ENCODE data around the gene INTS11. TPM values are rescaled to one million over a fixed set of nuclear protein-coding genes. Genes with fewer than 3 reads are reported as not detected.
A peak's percentile ranks its signal among the peaks of the same experiment; 100 is the strongest.

INTS11 gene
- total and polyA plus RNA-seq, 2 of the 8 experiments (the other 6 are each of a cell fraction or from before 2014, with no cell fraction given) = 113 to 243 TPM

GRCh38 chr1:1290238-1290731 lies 34.2 kb downstream of the INTS11 start:
- H3K4me2 ChIP-seq (ENCODE audit: insufficient read depth in 1 of 2, low read depth in 2 of 2, low read length in 2 of 2) = no peak overlapping the region
- H3K18ac ChIP-seq (ENCODE audit: extremely low read depth, low read length) = no peak overlapping the region
- POLR2A ChIA-PET (ENCODE audit: partially characterized antibody) = interaction anchor here (1.2 to 2.3 kb wide), 5 partner anchors 17 to 123 kb away, joined by 3 to 9 read pairs (median 7); partner anchors contain the start of gene UBE2J2
- no peak overlapping the region for H2BK15ac ChIP-seq (ENCODE audit: low read length)
- H3K79me2 ChIP-seq (ENCODE audit: control insufficient read depth in 1 of 2, insufficient read depth in 2 of 2, low read length in 2 of 2) = no peaks in the 10 kb centered on the region
- H4K91ac ChIP-seq (replicated peaks; ENCODE audit: insufficient read length, low read length) = no peak overlapping the region
- no peak overlapping the region for H2BK120ac ChIP-seq (replicated peaks; ENCODE audit: low read depth, low read length)
- H2BK20ac ChIP-seq (ENCODE audit: low read length) = no peak overlapping the region
- peak overlapping the region; percentile 39; the same call in 1 of the 2 replicates for H2BK12ac ChIP-seq (ENCODE audit: low read depth, low read length)
- H3K4ac ChIP-seq (replicated peaks; ENCODE audit: insufficient read length, low read depth, low read length) = no peak overlapping the region
- DNase-seq (ENCODE audit: low read depth in 1 of 2, low spot score in 2 of 2) (peak in 1 of 2 experiments; percentile 92), FAIRE-seq (no peak)
- CTCF ChIA-PET (ENCODE audit: partially characterized antibody) = interaction anchor here (0.6 to 3.4 kb wide), 25 partner anchors 9 to 310 kb away, joined by 3 to 38 read pairs (median 7); partner anchors contain the start of gene SCNN1D
- no peak overlapping the region for H3K14ac ChIP-seq (ENCODE audit: insufficient read length)
- H3K9ac ChIP-seq (replicated peaks in 1 of 4; ENCODE audit: extremely low read depth in 1 of 4, low read depth in 3 of 4, low read length in 3 of 4) = no peak overlapping the region
- no peak overlapping the region for H4K8ac ChIP-seq (ENCODE audit: extremely low read depth, insufficient read depth, low read length)
- peaks cover 2 to 3% of the 10 kb centered on the region in 2 experiments for H4K20me1 ChIP-seq (replicated peaks in 1 of 2; ENCODE audit: control insufficient read depth in 1 of 2, insufficient read depth in 2 of 2, low read length in 2 of 2)
- H3K27ac ChIP-seq (ENCODE audit: low read depth, low read length) = no peak overlapping the region
- H3K56ac ChIP-seq (replicated peaks; ENCODE audit: insufficient read length, low read depth, low read length) = no peak overlapping the region
- H3K4me1 ChIP-seq (replicated peaks in 1 of 4; ENCODE audit: control insufficient read depth in 3 of 4, insufficient read depth in 4 of 4, low read length in 3 of 4) = peaks cover 0 to 8% (median 0%) of the 10 kb centered on the region in 4 experiments; a peak in 2 of 7 replicates
- H2AFZ ChIP-seq (ENCODE audit: low read length) = no peak overlapping the region
- H2AK5ac ChIP-seq (ENCODE audit: low read depth, low read length) = no peak overlapping the region
- peaks cover 0 to 3% (median 0%) of the 10 kb centered on the region in 4 experiments; a peak in 1 of 7 replicates for H3K27me3 ChIP-seq (replicated peaks in 1 of 4; ENCODE audit: control insufficient read depth in 3 of 4, extremely low read depth in 1 of 4, insufficient read depth in 3 of 4, low read length in 3 of 4)
- no peak overlapping the region for H2BK5ac ChIP-seq (ENCODE audit: low read depth, low read length)
- no peak overlapping the region for H4K5ac ChIP-seq (ENCODE audit: insufficient read length, low read depth, low read length)
- 64% methylated on average over 14 of the region's 15 CpGs; no CpG with 5 or more reads in 1 of the 2 experiments for WGBS, 2 experiments (ENCODE audit: extremely low coverage in 1 of 2, insufficient coverage in 1 of 2, insufficient read length in 1 of 2, insufficient replicate concordance in 2 of 2, low coverage in 1 of 2, low lambda C conversion rate in 2 of 2, missing lambda C conversion rate in 1 of 2)
- H3K9me3 ChIP-seq (ENCODE audit: insufficient read depth in 2 of 2, low read depth in 1 of 2, low read length in 1 of 2) = peaks cover 0 to 2% of the 10 kb centered on the region in 2 experiments; a peak in 1 of 4 replicates
- H3K79me1 ChIP-seq (ENCODE audit: low read depth, low read length) = no peaks in the 10 kb centered on the region
- H3K23ac ChIP-seq (ENCODE audit: insufficient read length) = no peak overlapping the region
- no peak overlapping the region for H3K4me3 ChIP-seq (ENCODE audit: extremely low read depth in 1 of 4, insufficient read depth in 2 of 4, low read depth in 3 of 4, low read length in 4 of 4)
- no peaks in the 10 kb centered on the region for H3K23me2 ChIP-seq (ENCODE audit: low read depth, low read length)
- H3K36me3 ChIP-seq (ENCODE audit: control insufficient read depth in 2 of 4, insufficient read depth in 4 of 4, low read length in 3 of 4) = 0 out of 8 replicates have a peak, but pooled peaks cover 0 to 3% (median 0%) of the 10 kb centered on the region in 4 experiments
- peak in 2 of 3 experiments; percentile 68 to 82; a peak in 3 of 4 replicates for TF ChIP-seq CTCF (IDR thresholded peaks at IDR 0.05; ENCODE audit: control extremely low read depth in 1 of 3, insufficient read depth in 1 of 3, low read depth in 1 of 3, low read length in 3 of 3)
- no peak for TF ChIP-seq EGR1 (IDR thresholded peaks at IDR 0.05; ENCODE audit: borderline replicate concordance, low read depth, low read length)
- peak; percentile 68; the same call in 1 of the 2 replicates for TF ChIP-seq GABPA (IDR thresholded peaks at IDR 0.05; ENCODE audit: borderline replicate concordance, insufficient read depth, low read length)
- TF ChIP-seq BACH1 (IDR thresholded peaks at IDR 0.05; ENCODE audit: low read length) = peak; percentile 81
- TF ChIP-seq CHD1 (IDR thresholded peaks at IDR 0.05; ENCODE audit: low read depth, low read length) = no peak
- TF ChIP-seq POLR2A (IDR thresholded peaks at IDR 0.05; ENCODE audit: control extremely low read depth in 1 of 2, low read depth in 2 of 2, low read length in 2 of 2) = no peak
- TF ChIP-seq SIN3A (conservative IDR thresholded peaks at IDR 0.05 in 1 of 2, IDR thresholded peaks at IDR 0.05 in 1 of 2; ENCODE audit: low read depth in 1 of 2, low read length in 2 of 2) = peak in 1 of 2 experiments; percentile 42; a peak in 1 of 4 replicates
- TF ChIP-seq YY1 (IDR thresholded peaks at IDR 0.05; ENCODE audit: low read depth, low read length) = peak; percentile 37; the same call in 1 of the 2 replicates
- TF ChIP-seq HDAC2 (IDR thresholded peaks at IDR 0.05; ENCODE audit: borderline replicate concordance in 1 of 2, low read depth in 2 of 2, low read length in 2 of 2) = 0 out of 4 replicates have a peak, but pooled peaks of 1 of the 2 experiments have one; percentile 68
- TF ChIP-seq ASH2L (IDR thresholded peaks at IDR 0.05; ENCODE audit: low read length) = no peak

All from H1 (cell line).